NCI-H1417 (cell line): Measurements from ENCODE around the gene MUC5AC.

Source experiments
- DNase-seq, 3 experiments: peaks; one replicate each; lab custom pipeline; 2025; lab: John Stamatoyannopoulos, UW

Gene MUC5AC

DNA sequence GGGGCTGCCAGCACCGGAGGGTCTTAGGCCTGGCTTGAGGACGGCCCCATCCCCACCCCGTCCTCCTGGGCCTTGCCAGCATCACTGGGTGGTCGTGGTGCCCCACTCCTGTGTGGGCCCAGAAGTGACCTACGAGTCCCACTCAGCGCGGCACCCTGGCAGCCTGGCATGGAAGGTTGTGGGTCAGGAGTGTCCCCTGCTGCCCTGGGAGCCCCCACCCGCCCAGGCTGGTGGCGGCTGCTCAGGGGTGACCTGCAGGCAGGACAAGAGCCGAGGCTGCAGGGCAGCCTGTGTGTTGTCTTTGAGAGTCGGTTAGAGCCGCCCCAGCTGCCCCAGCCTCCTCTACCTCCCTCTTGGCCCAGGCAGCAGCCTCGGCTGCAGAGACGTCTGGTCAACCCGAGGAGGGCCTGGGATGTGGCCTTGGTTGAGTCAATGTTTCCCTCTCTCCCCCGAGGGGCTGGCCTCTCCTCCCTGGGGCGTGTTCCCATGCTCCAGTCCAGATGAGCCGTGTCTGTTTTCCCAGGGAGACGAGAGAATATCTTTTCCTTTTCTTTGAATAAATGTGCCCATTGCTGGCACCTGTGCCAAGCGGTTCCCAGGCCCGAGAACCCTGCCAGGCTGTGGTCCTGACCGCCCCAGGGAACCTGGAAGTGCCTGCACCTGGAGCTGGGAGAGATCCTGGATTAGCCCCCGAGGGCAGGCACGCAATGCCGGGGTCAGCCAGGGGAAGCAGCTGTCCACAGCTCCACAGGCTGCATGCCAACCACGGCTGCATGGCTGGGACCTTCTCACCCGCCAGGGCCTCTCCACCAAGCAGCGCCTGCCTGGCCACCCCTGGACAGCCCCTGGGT lies 35.7 kb upstream of the MUC5AC start:
- DNase-seq = no peak

DNA sequence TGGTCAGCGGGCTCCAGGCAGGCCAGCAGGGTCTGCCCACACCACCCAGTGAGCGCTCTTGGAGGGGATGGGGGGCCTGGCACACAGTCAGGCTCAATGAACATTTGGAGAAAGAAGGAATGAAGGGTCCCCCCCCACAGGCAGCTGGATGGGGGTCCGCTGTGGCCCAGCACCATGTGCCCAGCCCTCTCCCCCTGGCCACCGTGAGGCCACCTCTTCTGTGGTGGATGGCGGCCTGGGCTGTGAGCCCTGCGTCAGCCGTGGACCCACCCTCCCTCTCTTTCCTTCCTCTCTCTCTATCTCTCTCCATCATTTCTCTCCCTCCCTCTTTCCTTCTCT lies 35.1 kb upstream of the MUC5AC start:
- no peak for DNase-seq

DNA sequence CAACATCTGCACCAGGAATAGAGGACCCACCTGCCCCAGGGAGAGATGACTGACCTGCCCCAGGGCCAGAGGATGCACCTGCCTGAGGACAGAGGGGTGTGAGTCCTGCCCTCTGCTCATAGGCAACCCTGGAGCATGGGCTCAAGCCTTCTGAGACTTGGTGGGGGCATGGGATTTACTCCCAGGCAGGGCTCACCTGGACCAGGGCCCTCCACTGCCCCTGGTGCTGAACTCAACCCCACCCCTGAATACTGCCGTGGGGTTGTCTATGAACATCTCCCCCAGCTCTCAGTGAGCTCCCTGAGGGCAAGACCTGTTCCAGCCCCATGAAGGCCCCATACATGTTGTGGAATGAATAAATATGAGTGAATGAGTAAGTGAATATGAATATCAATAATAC lies 33.8 kb upstream of the MUC5AC start:
- no peak for DNase-seq

DNA sequence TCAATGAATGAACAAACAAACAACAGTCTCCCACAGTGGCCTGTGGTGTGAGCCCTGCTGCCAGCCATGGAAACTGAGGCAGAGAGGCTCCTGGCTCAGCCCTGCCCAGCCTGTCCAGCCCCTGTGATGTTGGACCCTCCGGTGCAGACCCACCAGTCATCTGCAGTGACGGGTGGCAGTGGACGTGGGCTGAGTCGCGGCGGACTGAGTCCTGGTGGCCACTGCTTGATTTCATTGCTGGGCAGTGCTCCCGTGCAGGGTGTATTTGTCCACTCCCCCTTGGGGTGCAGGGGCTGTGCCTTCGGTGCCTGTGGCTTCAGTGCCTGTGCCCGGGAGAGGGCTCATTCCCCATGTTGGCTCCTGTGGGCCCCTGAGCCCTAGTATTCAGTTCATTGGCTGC lies 31.9 kb upstream of the MUC5AC start:
- DNase-seq = no peak

DNA sequence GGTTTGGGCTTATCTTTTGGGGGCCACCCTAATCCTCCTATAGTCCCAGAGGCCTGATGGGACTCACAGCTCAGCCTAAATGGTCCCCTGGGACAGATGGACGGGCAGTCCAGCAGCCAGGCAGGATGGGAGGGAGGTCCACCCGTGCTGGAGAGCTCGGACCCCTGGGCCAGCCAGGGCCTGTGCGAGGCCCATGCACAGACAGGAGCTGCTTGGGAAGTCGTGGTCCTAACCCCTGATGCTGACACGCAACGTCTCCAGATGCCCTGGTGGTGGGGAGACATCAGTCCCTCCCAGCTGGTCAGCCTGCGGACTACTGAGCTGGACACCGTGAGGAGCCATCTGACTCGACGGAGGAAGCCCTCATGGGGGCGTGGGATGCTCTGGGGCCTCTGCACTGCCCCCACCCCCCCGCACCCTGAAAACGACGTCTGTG lies 31.2 kb upstream of the MUC5AC start:
- no peak for DNase-seq

DNA sequence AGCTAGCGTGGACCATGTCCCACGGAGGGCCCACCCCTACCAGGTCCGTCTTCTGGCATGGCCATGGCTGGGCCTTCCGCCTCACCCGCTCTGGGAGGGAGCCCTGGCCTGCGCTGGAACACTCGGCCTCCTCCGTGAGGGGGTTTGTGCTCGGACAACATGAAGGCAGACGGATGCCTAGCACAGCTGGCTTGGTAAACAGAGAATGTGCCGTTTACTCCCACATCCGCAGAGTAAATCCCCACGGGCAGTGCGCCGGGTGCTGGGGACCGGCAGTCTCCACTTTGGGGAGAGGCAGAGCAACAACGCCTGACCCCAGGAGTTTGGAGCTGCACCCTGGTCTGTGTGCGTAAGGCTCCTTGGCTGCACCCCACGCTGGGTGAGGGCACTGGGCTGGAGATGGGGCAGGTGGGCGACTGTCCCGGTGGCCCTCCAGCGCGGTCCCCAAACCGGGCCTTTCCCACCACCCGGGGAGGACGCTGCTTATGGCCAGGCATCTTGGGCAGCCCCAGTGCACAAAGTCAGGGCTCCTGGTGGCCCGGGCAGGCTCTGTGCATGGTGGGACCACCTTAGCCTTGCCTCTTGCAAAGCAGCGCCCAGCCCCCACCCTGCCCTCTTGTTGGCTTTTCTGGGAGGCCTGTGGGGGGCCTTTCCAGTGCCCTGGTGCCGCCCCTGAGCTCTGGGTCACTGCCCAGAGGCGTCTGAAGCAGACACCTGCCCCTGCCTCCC lies 30.7 kb upstream of the MUC5AC start:
- no peak for DNase-seq

DNA sequence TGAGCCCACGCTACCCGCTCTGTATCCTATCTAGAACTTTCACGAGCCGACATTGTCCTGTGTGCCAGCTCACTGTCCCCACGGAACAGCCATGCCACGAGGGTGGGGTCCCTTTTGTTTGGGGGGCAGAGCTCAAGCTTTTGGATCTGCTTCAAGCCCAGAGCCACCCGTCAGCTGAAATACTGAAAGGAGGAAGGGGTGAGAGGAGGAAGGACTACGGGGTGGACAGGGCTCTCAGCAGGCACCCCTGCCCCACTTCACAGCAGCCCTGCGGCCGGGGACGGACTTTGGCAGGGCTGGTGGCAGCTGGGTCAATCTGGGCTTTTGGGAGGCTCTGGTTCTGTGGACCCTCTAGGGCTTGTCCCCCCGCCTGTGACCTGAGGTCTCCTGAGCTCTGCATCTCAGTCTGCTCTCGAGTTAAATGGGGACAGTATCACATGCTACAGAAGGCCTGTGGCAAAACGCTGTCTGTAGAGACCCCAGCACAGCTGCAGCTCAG lies 30.0 kb upstream of the MUC5AC start:
- no peak for DNase-seq

DNA sequence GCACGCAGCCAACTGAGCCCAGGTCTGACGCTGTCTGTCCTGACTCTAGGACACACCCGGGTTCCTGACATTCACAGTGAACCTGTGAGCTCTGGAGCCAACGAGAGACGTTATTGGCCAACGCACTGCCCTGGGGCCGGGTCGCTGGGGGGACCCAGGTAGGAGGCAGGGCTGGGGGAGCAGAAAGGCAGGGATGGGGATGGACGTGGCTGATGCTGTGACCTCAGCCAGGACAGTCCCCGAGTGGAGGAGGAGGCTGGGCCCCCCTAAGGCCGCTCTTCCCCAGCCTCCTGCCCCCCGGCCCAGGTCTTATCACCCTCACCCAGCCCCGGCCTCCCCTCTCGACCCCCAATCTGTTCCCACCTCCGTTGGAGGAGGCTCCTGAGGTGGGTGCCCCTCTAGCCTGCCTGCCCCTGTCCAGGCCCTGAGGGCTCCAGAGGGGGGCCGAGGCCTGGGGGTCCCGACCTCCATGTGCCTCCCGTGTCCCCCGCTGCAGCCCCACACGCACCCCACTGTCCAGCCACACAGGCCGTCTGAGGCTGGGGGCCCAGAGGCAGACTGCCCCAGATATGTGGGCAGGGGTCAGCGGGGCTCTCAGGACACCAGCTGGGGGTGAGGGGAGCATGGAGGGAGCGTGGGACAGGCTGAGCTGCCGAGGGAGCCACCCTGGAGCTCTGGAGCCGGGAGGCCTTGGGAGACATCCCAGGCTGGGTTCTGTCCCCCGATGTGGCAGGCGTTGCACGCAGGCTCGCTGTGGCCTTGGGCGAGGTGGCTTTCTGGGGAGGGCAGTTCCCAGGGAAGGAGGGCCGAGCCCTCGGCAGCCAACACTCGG lies 29.2 kb upstream of the MUC5AC start:
- no peak for DNase-seq

DNA sequence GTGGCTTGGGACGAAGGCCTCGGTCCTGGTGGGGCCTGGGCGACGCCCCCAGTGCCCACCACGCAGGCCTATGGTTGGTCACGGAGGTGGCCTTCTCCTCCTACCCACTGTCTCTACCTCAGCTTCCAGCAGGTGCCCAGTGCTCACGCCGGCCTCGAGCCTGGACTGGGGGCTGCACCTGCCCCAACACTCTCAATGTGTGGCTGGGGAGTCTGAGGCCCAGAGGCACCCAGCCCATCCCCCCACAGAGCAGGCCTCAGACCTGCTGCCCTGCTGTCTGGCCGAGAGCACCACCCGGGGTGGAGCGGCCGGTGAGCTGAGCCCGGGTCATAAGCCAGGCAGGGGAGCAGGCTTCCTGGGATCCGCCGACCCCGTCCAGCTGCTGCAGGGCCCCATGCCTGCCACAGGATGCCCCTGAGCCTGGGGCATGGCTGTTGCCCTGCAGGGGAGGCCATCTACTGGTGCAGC lies 28.6 kb upstream of the MUC5AC start:
- no peak for DNase-seq

DNA sequence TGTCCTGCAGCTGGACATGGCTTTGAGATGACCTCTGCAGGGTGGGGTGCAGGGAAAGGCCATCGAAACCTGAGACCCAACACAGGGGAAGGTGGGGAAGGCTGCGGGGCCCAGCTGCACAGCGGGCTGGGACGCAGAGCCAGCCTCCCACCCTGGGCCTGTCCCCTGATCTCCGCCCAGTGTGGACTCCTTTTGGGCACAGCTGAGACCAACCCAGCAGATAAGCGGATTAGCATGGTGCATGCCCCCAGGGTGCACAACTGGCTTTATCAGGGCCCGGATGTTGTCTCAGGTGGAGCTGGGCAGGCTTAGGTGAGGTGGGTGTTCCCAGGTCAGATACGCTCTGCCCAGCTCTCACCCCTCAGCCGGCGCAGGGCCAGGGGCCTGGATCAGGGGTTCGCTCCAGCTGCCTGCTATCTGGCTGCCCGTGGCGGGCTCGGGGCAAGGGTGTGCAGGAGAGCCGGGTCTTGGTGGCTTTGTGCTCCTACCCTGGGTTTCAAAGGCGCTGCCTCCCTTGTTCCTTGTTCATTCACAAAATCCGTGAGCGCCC lies 28.1 kb upstream of the MUC5AC start:
- DNase-seq = peak in 1 of 3 experiments; percentile 13

DNA sequence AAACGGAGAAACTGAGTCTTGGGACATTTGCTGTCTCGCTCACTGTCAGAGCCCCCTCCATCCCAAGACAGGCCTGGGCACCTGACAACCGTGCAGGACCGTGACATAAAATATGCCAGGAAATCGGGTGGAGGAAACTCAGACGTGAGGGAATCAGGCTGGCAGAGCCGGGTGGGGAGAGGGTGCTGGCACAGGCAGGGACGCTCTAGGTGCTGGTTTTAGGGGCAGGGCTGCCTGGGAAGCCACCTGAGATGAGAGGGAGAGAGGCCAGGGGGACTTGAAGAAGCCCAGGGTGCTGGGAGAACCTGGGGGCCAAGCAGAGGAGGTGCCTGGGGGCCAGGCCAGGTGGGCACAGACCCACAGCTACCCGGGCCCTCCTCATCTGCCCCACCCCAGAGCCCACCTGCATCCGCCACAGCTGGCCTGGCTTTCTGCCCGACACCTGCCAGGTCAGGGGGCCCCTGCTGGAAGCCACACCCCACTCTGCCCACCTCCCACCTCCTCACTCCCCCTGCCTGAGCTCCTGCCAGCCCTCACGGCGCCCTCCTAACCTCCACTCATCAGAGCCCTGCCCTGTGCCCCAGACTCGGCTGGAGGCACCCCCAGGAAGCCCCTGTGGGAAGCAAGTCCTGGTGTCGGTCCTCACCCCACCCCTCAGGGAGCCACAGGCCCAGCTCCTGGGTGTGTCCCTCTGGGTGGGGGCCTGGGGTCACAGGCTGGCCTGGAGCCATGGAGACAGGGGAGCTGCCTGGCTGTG lies 27.3 kb upstream of the MUC5AC start:
- peak in 2 of 3 experiments; percentile 44 to 59 for DNase-seq

DNA sequence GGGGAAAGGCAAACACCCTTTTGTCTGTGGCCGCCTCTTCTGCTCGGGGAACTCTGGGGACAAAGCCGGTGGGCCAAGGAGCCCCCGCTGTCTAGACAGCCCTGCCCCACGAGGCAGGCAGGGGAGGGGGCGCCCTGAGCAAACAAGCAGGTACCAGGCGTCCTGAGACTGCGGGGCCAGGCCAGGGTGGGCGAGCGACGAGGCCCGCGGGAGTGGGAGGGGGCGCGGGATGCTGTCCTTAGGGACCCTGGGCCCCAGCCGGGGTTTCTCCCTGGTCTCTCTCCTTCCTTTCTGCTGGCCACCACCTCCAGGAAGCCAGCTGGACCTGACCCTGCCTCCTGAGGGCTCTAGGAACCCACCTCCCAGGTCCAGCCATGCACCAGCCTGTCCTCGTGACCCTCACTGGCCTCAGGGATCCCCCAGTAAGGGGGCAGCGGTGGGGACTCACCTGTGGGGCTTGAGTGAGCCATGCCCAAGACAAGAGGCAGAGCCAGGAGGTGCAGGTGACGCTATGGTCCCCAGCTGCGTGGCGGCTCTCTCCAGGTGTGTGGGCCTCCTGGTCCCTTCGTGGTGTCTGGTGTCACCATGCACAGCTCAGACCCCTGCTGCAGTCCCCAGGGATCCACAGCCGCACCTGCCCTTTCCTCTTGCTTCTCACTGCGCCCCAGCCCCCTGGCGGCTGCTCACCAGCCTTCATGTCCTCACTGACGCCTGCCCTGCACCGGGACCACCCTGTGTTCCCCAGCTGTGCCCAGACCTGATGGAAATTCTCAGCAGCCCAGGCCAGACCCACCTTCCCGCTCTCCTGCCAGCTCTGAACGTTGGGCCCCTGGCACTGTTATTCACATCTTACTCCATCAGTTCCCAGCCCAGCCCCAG lies 26.5 kb upstream of the MUC5AC start:
- peak in 2 of 3 experiments; percentile 34 to 65 for DNase-seq

DNA sequence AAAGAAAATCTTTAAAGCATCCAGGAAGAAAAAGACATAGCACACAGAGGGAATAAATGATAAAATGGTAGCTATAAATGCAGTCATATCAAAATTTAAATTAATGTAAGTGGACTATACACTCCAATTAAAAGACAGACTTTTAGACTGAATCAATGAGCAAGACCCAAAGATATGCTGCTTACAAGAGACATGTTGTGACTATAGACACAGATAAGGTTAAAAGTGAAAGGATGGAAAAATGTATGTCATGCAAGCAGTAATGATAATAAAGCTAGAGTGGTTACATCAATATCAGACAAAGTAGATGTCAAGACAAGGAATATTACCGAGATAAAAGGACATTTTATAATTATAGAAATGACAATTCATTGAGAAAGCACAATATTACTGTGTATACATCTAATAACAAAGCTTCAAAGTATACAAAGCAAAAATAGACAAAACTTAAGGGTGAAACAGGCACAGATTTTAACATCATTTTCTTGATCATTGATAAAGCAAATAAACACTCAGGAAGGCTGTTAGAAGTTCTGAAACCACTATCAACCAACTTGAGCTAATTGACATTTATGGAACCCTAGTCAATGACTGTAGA lies 22.8 kb upstream of the MUC5AC start:
- no peak for DNase-seq

DNA sequence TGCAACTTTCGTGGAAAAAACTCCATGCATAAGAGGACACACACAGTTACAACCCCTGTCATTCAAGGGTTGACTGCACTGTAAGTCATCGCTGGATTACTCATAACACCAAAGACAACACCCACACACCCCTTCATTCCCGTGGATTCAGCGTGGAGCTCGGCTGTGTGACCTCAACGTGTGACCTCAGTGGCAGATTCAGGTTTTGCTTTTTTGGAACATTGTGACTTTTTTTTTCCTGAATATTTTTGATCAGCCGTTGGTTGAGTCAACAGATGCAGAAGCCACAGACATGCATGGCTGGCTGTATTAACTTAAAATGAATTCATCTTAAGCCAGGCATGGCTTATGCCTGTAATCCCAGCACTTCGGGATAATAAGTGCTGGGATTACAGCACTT lies 19.7 kb upstream of the MUC5AC start:
- DNase-seq = no peak

DNA sequence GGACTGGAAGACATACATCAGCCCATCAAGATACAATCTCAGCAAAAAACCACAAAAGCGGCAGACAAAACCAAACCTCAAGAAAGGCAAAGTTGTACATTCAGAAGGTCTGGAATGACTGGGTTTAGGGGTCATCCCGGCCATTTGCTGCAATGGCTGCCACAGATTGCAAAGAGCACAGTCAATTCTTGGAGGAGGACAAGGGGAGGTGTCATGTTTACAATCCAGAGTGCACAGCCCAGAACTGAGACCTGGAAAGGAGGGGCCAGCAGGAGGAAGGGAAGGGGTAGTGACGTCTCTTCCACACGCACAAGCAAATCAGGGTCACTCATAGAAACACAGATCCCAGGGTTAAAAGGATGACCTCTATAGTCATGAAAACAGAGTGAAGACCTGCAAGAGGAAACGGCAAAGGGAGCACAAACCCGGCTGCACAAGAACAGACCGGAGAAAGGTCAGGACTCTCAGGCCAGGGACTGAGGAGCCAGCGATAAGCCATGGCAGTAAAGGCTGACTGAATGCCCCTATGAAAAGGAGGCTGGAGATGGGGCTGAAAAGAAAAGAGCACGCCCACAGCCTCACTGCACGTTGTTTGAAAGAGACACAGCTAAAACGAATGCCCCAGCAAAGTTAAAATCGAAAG lies 18.2 kb upstream of the MUC5AC start:
- no peak for DNase-seq

DNA sequence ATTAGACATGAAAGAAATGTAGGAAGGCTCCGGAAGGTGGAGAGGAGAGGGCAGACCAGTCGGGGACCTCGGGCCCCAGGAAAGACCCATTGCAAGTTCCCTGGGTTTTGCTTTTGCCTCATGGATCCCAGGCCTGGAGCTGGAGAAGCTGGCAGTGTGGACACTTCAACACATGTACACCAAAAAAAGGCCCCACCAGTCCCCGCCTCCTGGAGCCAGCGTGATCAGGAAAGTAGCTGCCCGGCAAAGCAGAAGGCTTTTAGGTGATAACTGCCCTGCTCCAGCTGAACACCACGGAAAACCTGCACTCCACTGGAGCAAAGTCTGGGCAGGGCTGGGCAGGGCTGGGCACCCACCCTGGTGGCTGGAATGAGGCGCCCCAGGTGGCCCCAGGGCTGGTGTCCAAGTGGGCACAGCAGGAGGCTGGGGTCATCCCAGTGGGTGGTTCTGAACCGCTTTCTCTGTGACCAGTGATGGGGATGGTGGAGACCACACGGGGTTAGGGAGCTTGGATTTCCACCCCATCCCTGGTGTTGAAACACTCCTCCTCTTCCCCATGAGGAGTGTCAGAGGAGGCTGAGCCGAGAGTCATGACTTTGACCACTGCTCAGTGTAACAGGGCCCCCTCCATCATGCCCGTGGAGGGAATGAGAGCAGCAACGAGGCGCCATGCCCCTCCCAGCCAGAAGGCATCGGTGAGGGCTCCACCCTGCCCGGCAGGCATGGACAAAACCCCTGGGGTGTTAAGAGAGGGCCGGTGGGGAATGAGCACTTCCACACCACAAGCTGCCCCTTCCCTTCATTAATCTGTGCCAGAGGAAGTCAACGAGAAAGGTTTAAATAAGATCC lies 16.9 kb upstream of the MUC5AC start:
- no peak for DNase-seq

DNA sequence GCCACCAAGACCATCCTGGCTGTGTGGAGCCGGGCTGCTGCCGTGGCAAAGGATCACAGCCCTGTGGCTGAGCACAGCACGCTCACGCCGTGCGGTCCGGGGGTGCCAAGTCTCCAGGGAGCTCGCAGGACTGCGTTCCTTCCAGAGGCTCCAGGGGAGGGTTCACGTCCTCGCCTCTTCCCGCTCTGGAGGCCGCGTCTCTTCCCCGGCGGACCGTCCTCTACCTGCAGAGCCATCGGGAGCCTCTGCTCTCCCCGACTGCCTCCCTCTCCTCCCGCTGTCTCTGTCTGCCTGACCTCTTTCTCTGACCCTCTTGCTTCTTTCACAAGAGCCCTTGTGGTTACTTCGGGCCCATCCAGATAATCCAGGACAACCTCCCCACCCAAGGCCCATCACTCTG lies 11.4 kb upstream of the MUC5AC start:
- DNase-seq = no peak

DNA sequence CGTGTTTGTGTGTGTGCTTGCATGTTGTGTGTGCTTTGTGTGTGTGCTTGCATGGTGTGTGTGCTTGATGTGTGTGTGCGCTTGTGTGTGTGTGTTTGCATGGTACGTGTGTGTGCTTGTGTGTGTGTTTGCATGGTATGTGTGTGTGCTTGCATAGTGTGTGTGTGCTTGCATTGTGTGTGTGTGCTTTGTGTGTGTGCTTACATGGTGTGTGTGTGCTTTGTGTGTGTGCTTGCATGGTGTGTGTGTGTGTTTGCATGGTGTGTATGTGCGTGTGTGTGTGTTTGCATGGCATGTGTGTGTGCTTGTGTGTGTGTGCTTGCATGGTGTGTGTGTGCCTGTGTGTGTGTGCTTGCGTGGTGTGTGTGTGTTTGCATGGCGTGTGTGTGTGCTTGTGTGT lies 10.0 kb upstream of the MUC5AC start:
- DNase-seq = no peak
